ENCODE data around the gene SPOCK2.
"Not testable (repeated sequence)": the region's sequence is repeated elsewhere in the genome, so short reads cannot be mapped to it uniquely, and the experiment has no call there.

Gene SPOCK2

DNA sequence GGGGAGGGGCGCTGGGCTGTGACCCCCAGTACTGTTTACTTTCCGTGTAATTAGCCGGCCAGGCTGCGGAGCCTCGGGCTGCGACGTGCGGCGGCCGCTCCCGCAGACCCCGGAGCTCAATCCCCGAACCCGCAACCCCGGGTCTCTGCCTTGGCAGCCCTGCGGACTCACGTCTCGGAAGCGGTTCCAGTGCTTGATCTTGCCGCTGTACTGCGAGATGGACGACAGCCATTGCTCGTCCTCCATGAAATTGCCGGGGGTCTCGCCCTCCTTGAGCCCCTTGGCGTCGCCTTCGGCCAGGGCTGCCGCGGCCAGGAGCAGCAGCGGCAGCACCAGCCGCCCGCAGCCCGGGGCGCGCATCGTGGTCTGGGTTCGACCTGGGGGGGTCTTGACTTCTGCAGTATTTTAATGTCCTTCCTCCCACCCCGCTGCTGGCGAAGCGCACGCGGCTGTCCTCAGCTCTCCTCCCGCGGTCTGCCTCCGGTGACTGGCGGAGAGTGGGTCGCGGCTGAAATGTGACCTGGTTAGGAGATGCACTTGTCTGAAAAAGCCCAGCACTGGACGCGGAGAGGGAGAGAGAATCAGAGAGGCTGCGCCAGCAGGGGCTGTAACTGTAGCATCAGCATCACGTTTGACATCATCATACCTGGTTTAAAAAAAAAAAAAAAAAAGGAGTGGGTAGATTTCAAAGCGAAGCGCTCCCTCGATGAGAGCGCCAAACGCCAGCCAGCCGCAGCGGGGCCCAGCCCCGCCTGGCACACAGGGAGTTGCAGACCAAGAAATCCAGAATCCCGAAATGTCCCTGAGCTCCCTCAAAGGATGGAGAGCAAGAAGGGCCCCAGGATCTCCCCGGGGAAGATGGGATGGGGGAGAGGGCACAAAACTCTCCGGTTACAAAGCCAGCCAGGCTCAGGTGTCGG, at the start of gene SPOCK2:
SPOCK2 (minus strand) TSS at position 583 of the 920 bp plus-strand sequence; CDS start at position 360, 223 bp downstream.
- DNase-seq (ENCODE audit: low spot score) = peak; percentile 81

- no peak for DNase-seq (ENCODE audit: low spot score)
These were observed 49.2 kb upstream of the SPOCK2 start for GRCh38 chr10:72137583-72137982.

GRCh38 chr10:72136225-72136624, 47.9 kb upstream of the SPOCK2 start:
- DNase-seq (ENCODE audit: low spot score) = not testable (repeated sequence)

DNA sequence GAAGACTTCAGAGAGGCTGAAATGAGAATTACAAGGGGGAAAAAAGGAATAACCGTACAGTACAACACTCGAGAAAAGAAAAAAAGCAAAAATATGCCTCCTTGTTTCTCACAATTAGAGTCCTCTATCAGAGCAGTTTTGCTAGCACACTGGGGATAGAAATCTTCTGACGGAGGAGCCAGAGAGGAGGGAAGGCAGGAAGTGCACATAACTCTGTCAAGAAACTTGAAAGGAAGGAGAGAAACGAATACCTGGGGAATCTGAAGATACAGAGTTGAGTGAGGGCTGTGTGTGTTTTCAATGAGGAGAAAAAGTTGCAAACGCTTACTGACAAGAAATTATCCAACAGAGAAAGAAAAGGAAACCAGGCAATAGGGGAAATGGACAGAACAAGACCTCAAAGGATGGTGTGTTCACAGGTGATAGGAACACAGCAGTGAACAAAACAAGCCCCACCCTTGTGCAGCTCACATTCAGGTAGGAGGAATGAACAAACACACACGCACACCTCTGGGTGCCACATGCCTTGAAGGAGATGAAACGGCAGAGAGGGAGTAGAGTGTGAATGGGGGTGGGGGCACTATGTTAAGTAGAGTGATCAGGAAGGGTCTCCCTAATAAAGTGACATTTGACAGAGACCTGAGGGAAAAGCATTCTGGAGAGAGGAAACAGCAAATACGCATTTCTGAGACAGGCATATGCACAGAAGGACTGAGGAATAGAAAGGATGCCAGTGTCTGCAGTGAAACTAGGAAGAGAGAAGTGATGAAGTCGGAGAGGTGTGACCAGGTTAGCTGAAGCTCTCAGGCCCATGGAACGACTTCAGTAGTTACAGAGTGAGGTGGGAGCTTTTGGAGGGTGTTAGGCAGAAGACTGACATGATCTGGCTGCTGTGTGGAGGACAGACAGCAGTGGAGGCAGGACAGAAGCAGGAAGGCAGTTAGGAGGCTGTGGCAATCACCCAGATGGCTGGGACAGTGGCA, 46.7 kb upstream of the SPOCK2 start:
- peak; percentile 16 for DNase-seq (ENCODE audit: low spot score)

GRCh38 chr10:72133517-72133916, 45.2 kb upstream of the SPOCK2 start:
- no peak for DNase-seq (ENCODE audit: low spot score)

- DNase-seq (ENCODE audit: low spot score) = no peak
These were observed 44.5 kb upstream of the SPOCK2 start for GRCh38 chr10:72132854-72133253.

GRCh38 chr10:72127571-72127970, 39.2 kb upstream of the SPOCK2 start:
- no peak for DNase-seq (ENCODE audit: low spot score)

GRCh38 chr10:72126872-72127232, 38.5 kb upstream of the SPOCK2 start:
- DNase-seq (ENCODE audit: low spot score) = no peak

DNA sequence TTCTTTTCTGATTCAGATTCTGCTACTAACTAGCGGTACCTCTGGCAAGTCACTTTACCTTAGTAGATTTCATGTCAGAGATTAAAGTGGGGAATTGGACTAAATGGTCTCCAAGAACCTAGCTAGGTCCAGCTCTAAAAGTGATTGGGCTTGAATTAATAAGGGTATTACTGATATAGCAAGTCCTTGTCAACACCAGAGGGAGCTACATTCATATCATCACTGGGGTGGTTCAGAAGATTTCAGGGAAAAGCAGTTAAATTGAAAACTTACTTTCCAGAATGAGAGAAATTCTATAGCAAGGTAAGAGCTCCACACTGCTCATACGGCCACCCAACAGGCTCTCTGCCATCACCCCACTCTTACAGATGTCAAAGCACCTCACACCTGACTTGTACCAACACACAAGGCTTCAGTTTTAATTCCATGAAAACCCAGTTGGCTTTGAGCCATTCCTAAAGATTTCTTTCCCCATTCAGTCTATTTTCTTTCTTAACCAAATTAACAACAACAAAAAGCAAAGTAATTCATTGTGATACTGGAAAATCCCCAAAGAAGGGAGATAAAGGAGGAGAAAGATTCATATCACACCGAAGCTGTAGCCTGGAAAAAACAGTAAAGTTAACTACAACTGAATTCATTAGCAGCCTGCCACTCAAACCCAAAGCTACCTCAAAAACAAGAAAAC, 38.0 kb upstream of the SPOCK2 start:
- DNase-seq (ENCODE audit: low spot score) = peak; percentile 38

DNA sequence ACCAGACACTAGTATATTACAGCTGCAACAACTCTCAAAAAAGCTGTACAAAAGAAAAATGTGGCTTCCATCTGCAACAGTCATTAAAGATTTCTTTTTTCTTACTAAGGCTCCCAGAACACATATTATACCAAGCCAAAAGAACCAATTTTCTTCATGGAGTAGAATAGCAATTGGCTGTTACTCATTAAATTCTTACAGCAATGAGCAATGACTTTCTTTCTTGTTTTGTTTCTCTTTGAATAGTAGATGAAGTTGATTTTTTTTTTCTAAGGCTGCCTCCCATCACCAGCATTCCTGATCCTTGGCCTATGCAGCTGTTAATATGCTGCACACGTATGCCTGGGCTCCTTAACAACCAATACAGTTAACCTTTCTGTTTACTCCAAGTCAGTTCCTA, 36.6 kb upstream of the SPOCK2 start:
- DNase-seq (ENCODE audit: low spot score) = no peak

DNA sequence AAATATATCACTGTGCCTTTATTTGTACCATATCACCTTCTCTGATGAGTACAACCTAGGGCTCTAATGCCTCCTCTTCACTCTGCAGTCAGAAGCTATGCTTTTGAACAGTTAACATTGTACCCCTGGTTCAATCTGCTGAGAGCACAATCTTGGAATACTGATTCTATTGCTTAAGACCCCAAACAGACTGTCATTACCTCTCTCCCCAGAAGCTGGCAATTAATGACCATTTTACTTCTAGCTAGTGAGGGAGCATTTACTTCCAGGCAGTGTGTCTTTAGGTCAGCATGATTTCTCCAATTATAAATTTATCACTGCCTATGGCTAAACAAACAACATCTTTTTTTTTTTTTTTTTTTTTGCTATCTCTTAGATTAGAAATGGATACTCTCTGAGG, 36.0 kb upstream of the SPOCK2 start:
- DNase-seq (ENCODE audit: low spot score) = no peak

GRCh38 chr10:72123616-72124015, 35.3 kb upstream of the SPOCK2 start:
- DNase-seq (ENCODE audit: low spot score) = no peak

DNA sequence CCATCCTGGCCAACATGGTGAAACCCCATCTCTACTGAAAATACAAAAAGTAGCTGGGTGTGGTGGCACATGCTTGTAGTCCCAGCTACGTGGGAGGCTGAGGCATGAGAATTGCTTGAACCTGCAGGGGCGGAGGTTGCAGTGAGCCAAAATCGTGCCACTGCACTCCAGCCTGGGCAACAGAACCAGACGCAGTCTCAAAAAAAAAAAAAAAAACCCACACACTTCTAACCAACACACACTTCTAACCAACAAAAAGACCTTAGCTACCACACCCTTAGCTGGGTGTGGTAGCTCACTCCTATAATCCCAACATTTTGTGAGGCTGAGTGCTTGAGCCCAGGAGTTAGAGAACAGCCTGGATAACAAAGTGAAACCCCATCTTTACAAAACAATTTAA, 33.9 kb upstream of the SPOCK2 start:
- no peak for DNase-seq (ENCODE audit: low spot score)

DNA sequence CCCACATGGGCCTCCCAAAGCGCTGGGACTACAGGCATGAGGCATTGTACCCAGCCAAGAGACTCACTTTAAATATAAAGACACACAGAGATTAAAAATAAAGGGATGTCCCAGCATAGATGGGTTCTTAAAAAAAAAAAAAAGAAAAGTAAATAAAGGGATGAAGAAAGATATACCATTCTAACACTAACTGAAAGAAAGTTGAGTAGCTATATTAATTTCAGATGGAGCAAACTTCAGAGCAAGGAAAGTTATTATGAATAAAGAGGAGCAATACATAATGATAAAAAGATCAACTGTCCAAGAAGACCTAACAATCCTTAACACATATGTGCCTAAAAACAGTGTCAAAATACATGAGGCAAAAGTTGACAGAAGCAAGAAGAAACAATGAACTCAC, 33.0 kb upstream of the SPOCK2 start:
- no peak for DNase-seq (ENCODE audit: low spot score)

GRCh38 chr10:72116372-72116771, 28.0 kb upstream of the SPOCK2 start:
- no peak for DNase-seq (ENCODE audit: low spot score)

- DNase-seq (ENCODE audit: low spot score) = no peak
These were observed 26.5 kb upstream of the SPOCK2 start for GRCh38 chr10:72114706-72115450.

DNA sequence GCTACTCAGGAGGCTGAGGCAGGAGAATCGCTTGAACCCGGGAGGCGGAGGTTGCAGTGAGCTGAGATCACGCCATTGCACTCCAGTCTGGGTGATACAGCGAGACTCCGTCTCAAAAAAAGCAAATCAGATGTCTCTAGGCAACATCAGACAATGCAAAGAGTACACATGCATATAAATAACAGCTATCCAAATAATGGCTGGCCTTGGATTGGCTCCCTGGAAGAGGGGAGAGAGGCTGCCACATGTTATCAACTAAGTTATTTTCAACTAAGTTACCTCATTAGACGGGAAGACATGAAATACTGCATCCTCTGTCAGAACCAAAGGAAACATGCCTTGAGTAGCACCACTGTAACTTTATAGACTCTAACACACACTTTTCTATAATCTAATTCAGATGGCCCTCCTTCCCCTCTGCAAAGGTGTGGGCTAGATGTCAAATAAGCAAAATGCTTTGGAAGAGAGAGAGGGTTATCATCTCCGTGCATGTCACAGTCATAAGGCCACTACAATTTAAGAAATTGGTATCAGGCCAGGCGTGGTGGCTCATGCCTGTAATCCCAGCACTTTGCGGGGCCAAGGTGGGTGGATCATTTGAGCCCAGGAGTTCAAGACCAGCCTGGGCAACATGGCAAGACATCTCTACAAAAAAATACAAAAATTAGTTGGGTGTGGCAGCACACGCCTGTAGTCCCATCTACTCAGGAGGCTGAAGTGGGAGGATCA, 22.5 kb upstream of the SPOCK2 start:
- no peak for DNase-seq (ENCODE audit: low spot score)

DNA sequence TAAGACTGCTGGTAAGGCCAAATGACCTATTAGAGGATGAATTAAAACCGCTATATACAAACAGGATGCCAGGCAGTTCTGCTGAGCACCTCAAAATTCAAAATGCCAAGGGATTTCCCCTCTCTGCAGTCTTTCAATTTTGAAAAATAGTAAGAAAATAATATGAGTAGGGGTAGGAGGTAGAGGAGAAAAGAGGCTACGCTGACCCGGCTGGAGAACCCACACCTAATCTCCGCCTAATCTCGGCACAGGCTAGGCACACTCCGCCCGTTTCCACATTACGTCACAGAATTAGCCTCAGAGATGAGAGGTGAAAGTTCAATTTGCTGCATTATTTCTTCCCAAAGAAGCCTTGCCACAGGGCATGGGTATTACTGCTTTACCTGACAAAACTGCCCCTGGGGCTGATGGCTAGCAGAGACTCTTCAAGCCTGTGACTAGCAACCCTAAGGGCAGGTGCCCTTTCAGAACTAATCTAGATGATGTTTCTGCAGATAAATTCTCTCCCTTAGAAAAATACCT, 21.3 kb upstream of the SPOCK2 start:
- peak; percentile 30 for DNase-seq (ENCODE audit: low spot score)

DNA sequence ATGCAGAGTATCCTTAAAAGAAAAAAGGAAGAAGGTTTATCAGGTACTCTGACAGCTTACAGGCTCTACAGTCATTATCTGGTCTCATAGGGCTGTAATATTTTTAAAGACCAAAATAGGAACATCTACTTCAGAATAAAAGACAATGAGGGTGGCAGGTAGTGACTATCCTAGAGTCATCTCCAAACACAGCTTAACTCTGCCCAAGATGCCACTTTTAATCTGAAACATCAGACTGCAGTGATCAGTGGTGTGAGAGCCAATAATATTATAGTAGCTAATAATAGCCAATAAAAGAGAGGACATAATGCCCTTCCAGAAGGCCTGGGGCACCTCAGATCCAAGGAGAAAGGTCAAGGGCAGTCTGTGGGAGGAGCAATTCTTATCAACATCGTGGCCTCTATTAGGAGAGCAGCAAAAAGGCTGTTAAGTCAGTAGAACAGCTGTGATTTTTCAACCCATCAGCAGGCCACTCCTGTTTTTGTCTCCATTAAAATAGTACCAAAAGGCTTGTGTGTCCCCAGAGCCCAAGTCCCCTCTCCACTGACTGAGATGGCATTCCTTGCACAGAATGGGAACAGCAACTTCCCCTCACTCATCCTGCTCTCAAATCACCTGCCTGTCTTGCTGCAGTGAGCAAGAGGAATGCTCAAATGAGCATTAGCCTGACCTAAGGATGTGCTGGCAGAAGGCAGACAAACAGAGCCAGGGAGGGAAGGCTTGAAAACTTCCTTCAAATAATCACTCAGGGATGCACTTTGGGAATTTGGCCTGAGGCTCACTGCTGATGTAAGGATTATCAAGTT, 20.7 kb upstream of the SPOCK2 start:
- DNase-seq (ENCODE audit: low spot score) = no peak

GRCh38 chr10:72108004-72108370, 19.6 kb upstream of the SPOCK2 start:
- not testable (repeated sequence) for DNase-seq (ENCODE audit: low spot score)
